Endodermal cell (in vitro differentiated cells): ENCODE measurements around the gene ARFGAP1. TPM values are rescaled to one million over a fixed set of nuclear protein-coding genes. Genes with fewer than 3 reads are reported as not detected.

Experiments
- DNase-seq: peaks from one replicate; pipeline ENCODE4 v3.0.0-alpha.2; 2017
- H3K27ac ChIP-seq: 2 replicates; pipeline ENCODE4 v1.5.1; 2013; ENCODE audit warnings: mild to moderate bottlenecking, low read depth, low read length, moderate library complexity
- H3K27me3 ChIP-seq: 2 replicates; pipeline ENCODE4 v1.6.1; 2013; ENCODE audit warnings: mild to moderate bottlenecking, low read length, moderate library complexity; ENCODE audit not compliant: insufficient read depth, control insufficient read depth, poor library complexity, severe bottlenecking
- H3K36me3 ChIP-seq: 2 replicates; pipeline ENCODE4 v1.7.0; 2013; ENCODE audit warnings: mild to moderate bottlenecking, low read length, moderate library complexity; ENCODE audit not compliant: control insufficient read depth, insufficient read depth
- H3K4me1 ChIP-seq: one replicate; pipeline ENCODE4 v1.7.0; 2013; ENCODE audit warnings: low read length; ENCODE audit not compliant: control insufficient read depth, insufficient read depth
- H3K4me3 ChIP-seq: 2 replicates; pipeline ENCODE4 v1.5.1; 2013; ENCODE audit warnings: mild to moderate bottlenecking, low read length, moderate library complexity
- H3K9ac ChIP-seq: 2 replicates; pipeline ENCODE4 v1.6.1; 2013; ENCODE audit warnings: mild to moderate bottlenecking, low read length, moderate library complexity; ENCODE audit not compliant: poor library complexity, severe bottlenecking; ENCODE audit errors: extremely low read depth
- H3K9me3 ChIP-seq: 2 replicates; pipeline ENCODE4 v1.6.1; 2013; ENCODE audit warnings: mild to moderate bottlenecking, low read length, moderate library complexity; ENCODE audit not compliant: control insufficient read depth
- H3K27ac Mint-ChIP-seq: 2 replicates; pipeline ENCODE4 v1.8.0; 2020; ENCODE audit warnings: mixed read lengths
- H3K27me3 Mint-ChIP-seq: 2 replicates; pipeline ENCODE4 v1.8.0; 2021; ENCODE audit warnings: mild to moderate bottlenecking, mixed read lengths; ENCODE audit not compliant: insufficient read depth
- H3K36me3 Mint-ChIP-seq: 2 replicates; pipeline ENCODE4 v1.8.0; 2020; ENCODE audit warnings: low read depth, mixed read lengths
- H3K4me1 Mint-ChIP-seq: 2 replicates; pipeline ENCODE4 v1.8.0; 2020; ENCODE audit warnings: mixed read lengths
- H3K4me3 Mint-ChIP-seq: 2 replicates; pipeline ENCODE4 v1.8.0; 2020; ENCODE audit warnings: mild to moderate bottlenecking, moderate library complexity, mixed read lengths
- H3K9me3 Mint-ChIP-seq: 2 replicates; pipeline ENCODE4 v1.8.0; 2020; ENCODE audit warnings: mild to moderate bottlenecking, mixed read lengths
- CTCF ChIP-seq: fragments of 200-600 bp; sonication (generic); conservative IDR thresholded peaks from 2 replicates; pipeline ENCODE4 v1.5.0; 2021; ENCODE audit warnings: antibody characterized with exemption, mild to moderate bottlenecking
- WGBS, 2 experiments: methylation state at CpG; one replicate each; pipeline versions ENCODE4 v1.1.5 to v1.1.7; 2013; ENCODE audit warnings: missing lambda C conversion rate in 2 of 2, mixed read lengths in 1 of 2; ENCODE audit not compliant: insufficient coverage in 1 of 2, insufficient read length in 1 of 2; 5-methylcytosine and 5-hydroxymethylcytosine counted together
- total RNA-seq, 2 donors: library from RNA; stranded (reverse); fragmentation: NEBNext Ultra II Directional in 1 of 2; extraction: Animal tissue kit (Norgen Biotek cat#: 25700) in 1 of 2; gene quantifications; 2 replicates in 1 of 2; 3 replicates in 1 of 2; pipeline ENCODE4 v1.2.1, GENCODE V29; 2021

The ARFGAP1 gene
- total RNA-seq, 2 donors from 2014 or later: 159 to 208 TPM

- no peaks in the 10 kb centered on the region for H3K36me3 Mint-ChIP-seq
- no peak overlapping the region for H3K27ac Mint-ChIP-seq
- H3K27me3 Mint-ChIP-seq: no peaks in the 10 kb centered on the region
- no peak for DNase-seq
- Histone ChIP-seq H3K4me3 (no peak overlapping the region), H3K9me3 (no peaks in the 10 kb centered on the region), H3K9ac (no peak overlapping the region), H3K4me1 (no peaks in the 10 kb centered on the region), H3K27me3 (no peaks in the 10 kb centered on the region), H3K27ac (no peak overlapping the region), H3K36me3 (no peaks in the 10 kb centered on the region)
- H3K4me1 Mint-ChIP-seq: peaks cover under 1% of the 10 kb centered on the region
- H3K4me3 Mint-ChIP-seq: no peak overlapping the region
- H3K9me3 Mint-ChIP-seq: no peaks in the 10 kb centered on the region
- TF ChIP-seq CTCF: no peak
- WGBS, 2 experiments: 88 to 90% methylated on average over 5 to 10 of the region's 10 CpGs
Measured at GRCh38 chr20:63238031-63238430, 34.6 kb upstream of the ARFGAP1 start.

GRCh38 chr20:63238514-63239125 is 34.0 kb upstream of the ARFGAP1 start:
- Histone ChIP-seq H3K9ac (no peak overlapping the region), H3K4me1 (no peaks in the 10 kb centered on the region), H3K4me3 (no peak overlapping the region), H3K27me3 (no peaks in the 10 kb centered on the region), H3K36me3 (no peaks in the 10 kb centered on the region), H3K9me3 (no peaks in the 10 kb centered on the region), H3K27ac (no peak overlapping the region)
- 65 to 85% methylated on average over 4 to 16 of the region's 16 CpGs for WGBS, 2 experiments
- no peak for TF ChIP-seq CTCF
- H3K36me3 Mint-ChIP-seq: no peaks in the 10 kb centered on the region
- H3K27ac Mint-ChIP-seq: no peak overlapping the region
- H3K4me3 Mint-ChIP-seq: no peak overlapping the region
- H3K9me3 Mint-ChIP-seq: no peaks in the 10 kb centered on the region
- H3K4me1 Mint-ChIP-seq: no peaks in the 10 kb centered on the region
- no peak for DNase-seq
- H3K27me3 Mint-ChIP-seq: no peaks in the 10 kb centered on the region

GRCh38 chr20:63239431-63239830 is 33.2 kb upstream of the ARFGAP1 start:
- no peaks in the 10 kb centered on the region for H3K27me3 ChIP-seq
- Mint-ChIP-seq H3K4me1 (no peaks in the 10 kb centered on the region), H3K4me3 (no peak overlapping the region), H3K27ac (no peak overlapping the region), H3K36me3 (no peaks in the 10 kb centered on the region), H3K9me3 (no peaks in the 10 kb centered on the region), H3K27me3 (no peaks in the 10 kb centered on the region)
- H3K9ac ChIP-seq: no peak overlapping the region
- H3K27ac ChIP-seq: no peak overlapping the region
- WGBS, 2 experiments: 93 to 98% methylated on average over 23 to 30 of the region's 30 CpGs
- no peaks in the 10 kb centered on the region for H3K4me1 ChIP-seq
- DNase-seq: no peak
- H3K9me3 ChIP-seq: no peaks in the 10 kb centered on the region
- TF ChIP-seq CTCF: no peak
- no peaks in the 10 kb centered on the region for H3K36me3 ChIP-seq
- no peak overlapping the region for H3K4me3 ChIP-seq
